WTC11 (cell line): ENCODE data around the gene HEYL. TPM values are rescaled to one million over a fixed set of nuclear protein-coding genes. Genes with fewer than 3 reads are reported as not detected.

Source experiments
- ATAC-seq: fragments of 200-7000 bp; cut with Tn5 transposase; 2 replicates; pipeline ENCODE4 v1.10.0; 2021; ENCODE audit warnings: mild to moderate bottlenecking, moderate library complexity
- CTCF ChIA-PET: fragments of 300-600 bp; sonication (Branson Sonifier 250); formaldehyde crosslinking; loops from one replicate; lab custom pipeline; 2021; ENCODE audit warnings: antibody characterized with exemption; lab: Charles Lee
- POLR2A ChIA-PET: fragments of 350-600 bp; sonication (Branson Sonifier 250); formaldehyde crosslinking; loops from one replicate; lab custom pipeline; 2021; ENCODE audit warnings: antibody characterized with exemption; lab: Charles Lee
- DNase-seq: peaks from one replicate; pipeline ENCODE4 v3.0.0; 2021; ENCODE audit warnings: low spot score
- H3K27ac Mint-ChIP-seq: 2 replicates; pipeline ENCODE4 v1.8.0; 2021; ENCODE audit warnings: mixed read lengths
- H3K27me3 Mint-ChIP-seq: 2 replicates; pipeline ENCODE4 v1.8.0; 2021; ENCODE audit warnings: low read depth, mild to moderate bottlenecking, moderate library complexity, mixed read lengths
- H3K36me3 Mint-ChIP-seq: 2 replicates; pipeline ENCODE4 v1.8.0; 2021; ENCODE audit warnings: mixed read lengths
- H3K4me1 Mint-ChIP-seq: 2 replicates; pipeline ENCODE4 v1.8.0; 2022; ENCODE audit warnings: mixed read lengths
- H3K4me3 Mint-ChIP-seq: 2 replicates; pipeline ENCODE4 v1.8.0; 2021; ENCODE audit warnings: mild to moderate bottlenecking, moderate library complexity, mixed read lengths
- H3K9me3 Mint-ChIP-seq: 2 replicates; pipeline ENCODE4 v1.8.0; 2021; ENCODE audit warnings: mixed read lengths
- FOXK1 ChIP-seq: sonication (generic); formaldehyde crosslinking; IDR thresholded peaks from 2 replicates; pipeline ENCODE4 v1.8.0; 2022; ENCODE audit warnings: mild to moderate bottlenecking, moderate library complexity, missing genetic modification reagents
- GTF2I ChIP-seq: fragments of 250-450 bp; sonication (Bioruptor Pico); conservative IDR thresholded peaks from 2 replicates; pipeline ENCODE4 v1.4.0; 2021; ENCODE audit warnings: mild to moderate bottlenecking
- JAZF1 ChIP-seq: fragments of 250-450 bp; sonication (Bioruptor Pico); IDR thresholded peaks from 2 replicates; pipeline ENCODE4 v1.9.0; 2021; ENCODE audit warnings: moderate library complexity, mild to moderate bottlenecking, inconsistent platforms
- NFE2L1 ChIP-seq: sonication (generic); formaldehyde crosslinking; IDR thresholded peaks from 2 replicates; pipeline ENCODE4 v1.8.1; 2023; ENCODE audit warnings: missing genetic modification reagents
- PRRX2 ChIP-seq: fragments of 250-450 bp; sonication (Bioruptor Pico); IDR thresholded peaks from 2 replicates; pipeline ENCODE4 v1.8.0; 2021; ENCODE audit warnings: mild to moderate bottlenecking
- SMAD4 ChIP-seq: sonication (generic); formaldehyde crosslinking; IDR thresholded peaks from 2 replicates; pipeline ENCODE4 v1.8.0; 2022; ENCODE audit warnings: mild to moderate bottlenecking, missing genetic modification reagents
- STAT6 ChIP-seq: sonication (generic); formaldehyde crosslinking; conservative IDR thresholded peaks from 2 replicates; pipeline ENCODE4 v1.8.1; 2023; ENCODE audit warnings: mild to moderate bottlenecking, low read depth, missing genetic modification reagents, moderate library complexity
- TP53 ChIP-seq: sonication (generic); formaldehyde crosslinking; IDR thresholded peaks from 2 replicates; pipeline ENCODE4 v1.8.1; 2023; ENCODE audit warnings: mild to moderate bottlenecking, missing genetic modification reagents
- USF1 ChIP-seq: sonication (generic); formaldehyde crosslinking; IDR thresholded peaks from 2 replicates; pipeline ENCODE4 v1.8.0; 2022; ENCODE audit warnings: mild to moderate bottlenecking, missing genetic modification reagents
- total RNA-seq: library from RNA; stranded (reverse); gene quantifications from 3 replicates; pipeline ENCODE4 v1.2.3, GENCODE V29; 2021
- TF ChIP-seq, protein P1 (sequence below): fragments of 250-450 bp; sonication (Bioruptor Pico); IDR thresholded peaks from 2 replicates; pipeline ENCODE4 v1.9.0; 2021; ENCODE audit warnings: mild to moderate bottlenecking, borderline replicate concordance
- TF ChIP-seq, protein P2 (sequence below): sonication (generic); formaldehyde crosslinking; IDR thresholded peaks from 2 replicates; pipeline ENCODE4 v1.8.0; 2022; ENCODE audit warnings: mild to moderate bottlenecking, missing genetic modification reagents
- TF ChIP-seq, protein P3 (sequence below): fragments of 250-450 bp; sonication (Bioruptor Pico); conservative IDR thresholded peaks from 2 replicates; pipeline ENCODE4 v1.9.0; 2021; ENCODE audit warnings: mild to moderate bottlenecking
- TF ChIP-seq, protein P4 (sequence below): sonication (generic); formaldehyde crosslinking; IDR thresholded peaks from 2 replicates; pipeline ENCODE4 v1.8.0; 2023; ENCODE audit warnings: mild to moderate bottlenecking, missing genetic modification reagents

HEYL gene
- total RNA-seq, 1 experiment from 2014 or later: 2.3 TPM

GRCh38 chr1:39689214-39689613, 49.8 kb upstream of the HEYL start:
- no peak for TF ChIP-seq SMAD4 (CRISPR knock-in tag)
- TF ChIP-seq, protein P1, sequence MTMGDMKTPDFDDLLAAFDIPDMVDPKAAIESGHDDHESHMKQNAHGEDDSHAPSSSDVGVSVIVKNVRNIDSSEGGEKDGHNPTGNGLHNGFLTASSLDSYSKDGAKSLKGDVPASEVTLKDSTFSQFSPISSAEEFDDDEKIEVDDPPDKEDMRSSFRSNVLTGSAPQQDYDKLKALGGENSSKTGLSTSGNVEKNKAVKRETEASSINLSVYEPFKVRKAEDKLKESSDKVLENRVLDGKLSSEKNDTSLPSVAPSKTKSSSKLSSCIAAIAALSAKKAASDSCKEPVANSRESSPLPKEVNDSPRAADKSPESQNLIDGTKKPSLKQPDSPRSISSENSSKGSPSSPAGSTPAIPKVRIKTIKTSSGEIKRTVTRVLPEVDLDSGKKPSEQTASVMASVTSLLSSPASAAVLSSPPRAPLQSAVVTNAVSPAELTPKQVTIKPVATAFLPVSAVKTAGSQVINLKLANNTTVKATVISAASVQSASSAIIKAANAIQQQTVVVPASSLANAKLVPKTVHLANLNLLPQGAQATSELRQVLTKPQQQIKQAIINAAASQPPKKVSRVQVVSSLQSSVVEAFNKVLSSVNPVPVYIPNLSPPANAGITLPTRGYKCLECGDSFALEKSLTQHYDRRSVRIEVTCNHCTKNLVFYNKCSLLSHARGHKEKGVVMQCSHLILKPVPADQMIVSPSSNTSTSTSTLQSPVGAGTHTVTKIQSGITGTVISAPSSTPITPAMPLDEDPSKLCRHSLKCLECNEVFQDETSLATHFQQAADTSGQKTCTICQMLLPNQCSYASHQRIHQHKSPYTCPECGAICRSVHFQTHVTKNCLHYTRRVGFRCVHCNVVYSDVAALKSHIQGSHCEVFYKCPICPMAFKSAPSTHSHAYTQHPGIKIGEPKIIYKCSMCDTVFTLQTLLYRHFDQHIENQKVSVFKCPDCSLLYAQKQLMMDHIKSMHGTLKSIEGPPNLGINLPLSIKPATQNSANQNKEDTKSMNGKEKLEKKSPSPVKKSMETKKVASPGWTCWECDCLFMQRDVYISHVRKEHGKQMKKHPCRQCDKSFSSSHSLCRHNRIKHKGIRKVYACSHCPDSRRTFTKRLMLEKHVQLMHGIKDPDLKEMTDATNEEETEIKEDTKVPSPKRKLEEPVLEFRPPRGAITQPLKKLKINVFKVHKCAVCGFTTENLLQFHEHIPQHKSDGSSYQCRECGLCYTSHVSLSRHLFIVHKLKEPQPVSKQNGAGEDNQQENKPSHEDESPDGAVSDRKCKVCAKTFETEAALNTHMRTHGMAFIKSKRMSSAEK: no peak
- TF ChIP-seq, protein P2, sequence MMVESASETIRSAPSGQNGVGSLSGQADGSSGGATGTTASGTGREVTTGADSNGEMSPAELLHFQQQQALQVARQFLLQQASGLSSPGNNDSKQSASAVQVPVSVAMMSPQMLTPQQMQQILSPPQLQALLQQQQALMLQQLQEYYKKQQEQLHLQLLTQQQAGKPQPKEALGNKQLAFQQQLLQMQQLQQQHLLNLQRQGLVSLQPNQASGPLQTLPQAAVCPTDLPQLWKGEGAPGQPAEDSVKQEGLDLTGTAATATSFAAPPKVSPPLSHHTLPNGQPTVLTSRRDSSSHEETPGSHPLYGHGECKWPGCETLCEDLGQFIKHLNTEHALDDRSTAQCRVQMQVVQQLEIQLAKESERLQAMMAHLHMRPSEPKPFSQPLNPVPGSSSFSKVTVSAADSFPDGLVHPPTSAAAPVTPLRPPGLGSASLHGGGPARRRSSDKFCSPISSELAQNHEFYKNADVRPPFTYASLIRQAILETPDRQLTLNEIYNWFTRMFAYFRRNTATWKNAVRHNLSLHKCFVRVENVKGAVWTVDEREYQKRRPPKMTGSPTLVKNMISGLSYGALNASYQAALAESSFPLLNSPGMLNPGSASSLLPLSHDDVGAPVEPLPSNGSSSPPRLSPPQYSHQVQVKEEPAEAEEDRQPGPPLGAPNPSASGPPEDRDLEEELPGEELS (CRISPR knock-in tag): no peak
- TF ChIP-seq GTF2I: no peak
- TF ChIP-seq NFE2L1 (CRISPR knock-in tag): no peak
- no peak for TF ChIP-seq STAT6 (CRISPR knock-in tag)
- TF ChIP-seq, protein P3, sequence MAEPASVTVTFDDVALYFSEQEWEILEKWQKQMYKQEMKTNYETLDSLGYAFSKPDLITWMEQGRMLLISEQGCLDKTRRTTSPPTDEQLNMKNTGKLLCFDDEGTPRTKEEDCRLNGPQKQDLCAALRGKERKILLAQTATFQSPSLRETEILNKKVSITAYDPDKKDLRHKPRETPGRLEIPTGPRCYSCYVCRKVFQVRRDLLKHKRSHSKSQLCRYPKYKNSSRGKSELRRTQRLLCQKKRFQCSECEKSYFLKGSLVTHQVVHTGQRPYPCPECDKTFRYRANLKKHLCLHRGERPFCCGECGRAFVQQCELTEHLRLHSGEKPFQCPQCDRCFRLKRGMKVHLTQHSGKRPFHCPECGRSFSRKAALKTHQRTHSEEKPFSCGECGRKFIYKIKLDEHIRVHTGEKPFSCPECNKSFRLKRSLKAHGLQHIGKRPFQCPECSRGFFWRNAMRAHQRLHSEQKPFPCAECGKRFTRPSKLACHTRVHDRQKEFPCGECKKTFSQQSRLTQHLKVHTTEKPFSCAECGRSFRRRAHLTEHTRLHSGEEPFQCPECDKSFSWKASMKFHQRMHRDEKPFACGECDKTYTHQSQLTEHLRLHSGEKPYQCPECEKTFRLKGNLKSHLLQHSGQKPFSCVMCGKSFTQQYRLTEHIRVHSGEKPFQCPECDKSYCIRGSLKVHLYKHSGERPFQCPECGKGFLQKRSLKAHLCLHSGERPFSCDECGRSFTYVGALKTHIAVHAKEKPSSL (CRISPR knock-in tag): no peak
- no peak for TF ChIP-seq JAZF1 (CRISPR knock-in tag)
- TF ChIP-seq TP53: no peak
- TF ChIP-seq, protein P4, sequence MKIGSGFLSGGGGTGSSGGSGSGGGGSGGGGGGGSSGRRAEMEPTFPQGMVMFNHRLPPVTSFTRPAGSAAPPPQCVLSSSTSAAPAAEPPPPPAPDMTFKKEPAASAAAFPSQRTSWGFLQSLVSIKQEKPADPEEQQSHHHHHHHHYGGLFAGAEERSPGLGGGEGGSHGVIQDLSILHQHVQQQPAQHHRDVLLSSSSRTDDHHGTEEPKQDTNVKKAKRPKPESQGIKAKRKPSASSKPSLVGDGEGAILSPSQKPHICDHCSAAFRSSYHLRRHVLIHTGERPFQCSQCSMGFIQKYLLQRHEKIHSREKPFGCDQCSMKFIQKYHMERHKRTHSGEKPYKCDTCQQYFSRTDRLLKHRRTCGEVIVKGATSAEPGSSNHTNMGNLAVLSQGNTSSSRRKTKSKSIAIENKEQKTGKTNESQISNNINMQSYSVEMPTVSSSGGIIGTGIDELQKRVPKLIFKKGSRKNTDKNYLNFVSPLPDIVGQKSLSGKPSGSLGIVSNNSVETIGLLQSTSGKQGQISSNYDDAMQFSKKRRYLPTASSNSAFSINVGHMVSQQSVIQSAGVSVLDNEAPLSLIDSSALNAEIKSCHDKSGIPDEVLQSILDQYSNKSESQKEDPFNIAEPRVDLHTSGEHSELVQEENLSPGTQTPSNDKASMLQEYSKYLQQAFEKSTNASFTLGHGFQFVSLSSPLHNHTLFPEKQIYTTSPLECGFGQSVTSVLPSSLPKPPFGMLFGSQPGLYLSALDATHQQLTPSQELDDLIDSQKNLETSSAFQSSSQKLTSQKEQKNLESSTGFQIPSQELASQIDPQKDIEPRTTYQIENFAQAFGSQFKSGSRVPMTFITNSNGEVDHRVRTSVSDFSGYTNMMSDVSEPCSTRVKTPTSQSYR (CRISPR knock-in tag): no peak
- TF ChIP-seq USF1 (CRISPR knock-in tag): no peak
- TF ChIP-seq PRRX2 (CRISPR knock-in tag): no peak
- TF ChIP-seq FOXK1 (CRISPR knock-in tag): no peak
- ChIA-PET CTCF (interaction anchor here (0.9 to 6.6 kb wide), 4 partner anchors 13 to 110 kb away, joined by 3 to 58 read pairs (median 6); partner anchors contain the start of gene NT5C1A), POLR2A (no interaction called here)
- DNase-seq: no peak
- Mint-ChIP-seq H3K4me1 (peaks cover 4% of the 10 kb centered on the region), H3K36me3 (no peaks in the 10 kb centered on the region), H3K4me3 (no peak overlapping the region), H3K27me3 (peaks cover 100% of the 10 kb centered on the region), H3K9me3 (no peaks in the 10 kb centered on the region), H3K27ac (no peak overlapping the region)
- no peak for ATAC-seq
